RPMI7951 (cell line): ENCODE measurements around the gene TMEM47. TPM values are rescaled to one million over a fixed set of nuclear protein-coding genes. Genes with fewer than 3 reads are reported as not detected.
A peak's percentile ranks its signal among the peaks of the same experiment; 100 is the strongest.

Experiments used
- DNase-seq: peaks from one replicate; pipeline ENCODE4 v3.0.0-alpha.2; 2012; ENCODE audit warnings: low read depth
- total RNA-seq: library from RNA; depleted of rRNA; stranded (reverse); fragments of >200 nt; shearing (Covaris generic); gene quantifications from 2 replicates; pipeline ENCODE4 v1.2.3, GENCODE V29; 2014

TMEM47 gene
- total RNA-seq, 1 experiment from 2014 or later = 23.9 TPM

GRCh38 chrX:34585561-34585960 lies 71.5 kb downstream of the TMEM47 start:
- DNase-seq = peak; percentile 1

- no peak for DNase-seq
Observed at GRCh38 chrX:34584781-34585180, 72.3 kb downstream of the TMEM47 start.

- DNase-seq = no peak
Observed at GRCh38 chrX:34580069-34580468, 77.0 kb downstream of the TMEM47 start.

GRCh38 chrX:34578237-34578636 lies 78.8 kb downstream of the TMEM47 start:
- peak; percentile 42 for DNase-seq
